Measurements from ENCODE around the gene PPBP.

Gene PPBP, protein sequence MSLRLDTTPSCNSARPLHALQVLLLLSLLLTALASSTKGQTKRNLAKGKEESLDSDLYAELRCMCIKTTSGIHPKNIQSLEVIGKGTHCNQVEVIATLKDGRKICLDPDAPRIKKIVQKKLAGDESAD

GRCh38 chr4:73988061-73988460, at the start of gene PPBP:
TSS of gene PPBP (minus strand) at chr4:73988190. CDS start at chr4:73988103, 87 bp downstream.
- no peak for DNase-seq

DNA sequence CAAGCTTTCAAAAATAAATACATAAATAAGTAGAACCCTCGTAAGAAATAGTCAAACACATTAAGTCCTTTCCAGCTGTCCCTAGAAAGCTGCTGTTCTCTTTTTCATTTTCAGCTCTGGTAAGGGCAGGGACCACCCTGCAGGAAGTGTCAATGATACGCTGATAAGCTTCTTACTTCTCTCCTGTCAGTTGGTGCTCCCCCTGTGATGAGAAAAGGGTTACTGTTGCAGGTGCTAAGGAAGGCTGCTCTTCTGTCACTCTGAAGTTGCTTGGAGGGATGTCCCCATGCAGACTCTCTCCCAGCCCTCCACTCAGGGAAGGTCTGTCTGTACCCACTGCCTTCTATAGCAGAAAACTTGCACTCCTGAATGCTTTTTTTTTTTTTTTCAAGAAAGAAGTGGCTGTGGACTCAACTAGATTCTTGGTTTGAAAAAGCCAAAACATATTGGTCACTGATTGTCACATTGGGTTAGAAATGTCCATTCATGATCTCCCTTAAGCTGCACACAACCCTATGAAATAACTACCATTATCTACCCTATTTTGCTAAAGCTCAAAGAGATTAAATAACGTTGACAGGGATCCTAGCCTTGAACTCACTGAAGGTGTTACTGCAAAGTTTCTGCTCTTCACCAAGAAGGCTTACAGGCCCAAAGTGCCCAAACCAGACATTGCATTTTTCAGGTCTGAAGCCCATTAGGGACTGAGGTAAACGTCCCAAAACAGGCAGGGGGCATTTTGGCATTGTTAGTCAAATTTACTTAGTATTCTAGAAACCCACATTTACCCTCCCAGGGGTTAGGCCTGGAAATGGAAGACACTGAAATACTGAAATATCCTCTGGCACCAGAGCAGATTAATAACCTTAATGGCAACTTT, 49.3 kb upstream of the PPBP start:
- DNase-seq = no peak

DNA sequence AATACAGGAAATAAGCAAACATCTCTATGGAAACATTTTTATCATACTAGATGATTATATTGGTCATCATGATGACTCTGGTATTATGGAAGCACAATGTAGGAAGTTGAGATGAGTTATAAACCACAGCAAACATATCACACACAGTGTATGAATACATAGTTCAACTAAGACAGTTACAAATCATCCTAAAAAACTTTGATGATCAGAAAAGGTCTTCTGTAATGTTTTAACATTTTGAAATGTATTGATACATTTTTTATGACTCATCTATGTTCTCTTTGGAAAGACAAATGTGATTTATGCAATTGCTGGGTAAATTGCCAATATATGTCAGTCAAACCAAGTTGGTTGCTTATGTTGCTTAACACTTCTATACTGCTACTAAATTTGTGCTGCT, 45.7 kb upstream of the PPBP start:
- DNase-seq = no peak

GRCh38 chr4:74032064-74032463, 44.1 kb upstream of the PPBP start:
- DNase-seq = no peak

- no peak for DNase-seq
These were observed 43.6 kb upstream of the PPBP start for GRCh38 chr4:74031576-74031975.

- no peak for DNase-seq
These were observed 42.3 kb upstream of the PPBP start for GRCh38 chr4:74030285-74030684.

DNA sequence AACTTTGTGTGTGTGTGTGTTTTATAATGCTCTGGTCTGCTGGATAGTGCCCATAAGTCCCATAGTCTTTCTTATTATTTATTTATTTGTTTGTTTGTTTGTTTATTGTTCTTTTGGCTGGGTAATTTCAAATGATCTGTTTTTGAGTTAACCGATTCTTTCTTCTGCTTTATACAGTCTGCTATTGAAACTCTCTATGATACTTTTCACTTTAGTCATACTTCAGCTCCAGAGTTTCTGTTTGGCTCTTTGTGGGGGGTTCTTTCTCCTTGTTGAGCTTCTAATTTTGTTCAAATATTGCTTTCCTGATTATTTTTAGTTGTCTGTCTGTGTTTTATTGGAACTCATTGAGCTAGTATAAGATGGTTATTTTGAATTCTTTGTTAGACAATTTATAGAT, 40.5 kb upstream of the PPBP start:
- no peak for DNase-seq

GRCh38 chr4:74023709-74024108, 35.7 kb upstream of the PPBP start:
- no peak for DNase-seq

- DNase-seq = no peak
These were observed 33.6 kb upstream of the PPBP start for GRCh38 chr4:74021601-74022000.

- no peak for DNase-seq
These were observed 30.8 kb upstream of the PPBP start for GRCh38 chr4:74018771-74019170.

DNA sequence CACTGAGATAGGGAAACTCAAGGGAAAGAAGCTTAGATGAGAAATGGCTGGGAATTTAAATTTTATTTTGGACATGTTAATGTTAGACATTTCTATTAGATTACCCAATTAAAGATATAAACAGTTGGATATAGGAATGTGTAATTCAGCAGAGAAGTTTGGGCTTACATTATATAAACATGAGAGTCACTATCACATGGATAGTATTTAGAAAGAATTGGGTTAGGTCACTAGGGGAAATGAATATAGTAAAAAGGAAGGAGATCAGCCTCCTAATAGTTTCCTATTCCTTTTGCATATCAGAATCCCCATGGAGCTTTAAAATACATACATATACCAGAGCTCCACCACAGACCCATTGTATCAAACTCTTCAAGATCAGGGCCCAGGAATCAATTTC, 30.1 kb upstream of the PPBP start:
- no peak for DNase-seq

DNA sequence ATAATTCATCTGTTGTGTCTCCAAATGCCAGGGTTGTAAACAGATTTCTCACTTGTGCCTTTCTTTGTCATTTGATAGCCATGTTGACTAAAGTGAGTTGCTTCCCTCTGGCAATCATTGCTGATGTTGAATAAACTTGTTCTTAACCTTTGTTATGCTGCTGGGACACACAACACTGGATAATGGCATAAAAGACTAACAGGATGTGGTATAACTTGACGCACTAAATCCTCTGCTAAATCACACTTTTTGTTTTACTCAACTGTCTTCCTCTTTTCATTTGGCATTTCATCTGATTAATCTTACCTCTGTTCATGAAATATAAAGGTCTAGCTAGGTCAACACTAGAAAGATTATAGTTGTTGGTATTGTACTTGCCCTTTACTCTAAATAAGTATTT, 28.1 kb upstream of the PPBP start:
- no peak for DNase-seq

DNA sequence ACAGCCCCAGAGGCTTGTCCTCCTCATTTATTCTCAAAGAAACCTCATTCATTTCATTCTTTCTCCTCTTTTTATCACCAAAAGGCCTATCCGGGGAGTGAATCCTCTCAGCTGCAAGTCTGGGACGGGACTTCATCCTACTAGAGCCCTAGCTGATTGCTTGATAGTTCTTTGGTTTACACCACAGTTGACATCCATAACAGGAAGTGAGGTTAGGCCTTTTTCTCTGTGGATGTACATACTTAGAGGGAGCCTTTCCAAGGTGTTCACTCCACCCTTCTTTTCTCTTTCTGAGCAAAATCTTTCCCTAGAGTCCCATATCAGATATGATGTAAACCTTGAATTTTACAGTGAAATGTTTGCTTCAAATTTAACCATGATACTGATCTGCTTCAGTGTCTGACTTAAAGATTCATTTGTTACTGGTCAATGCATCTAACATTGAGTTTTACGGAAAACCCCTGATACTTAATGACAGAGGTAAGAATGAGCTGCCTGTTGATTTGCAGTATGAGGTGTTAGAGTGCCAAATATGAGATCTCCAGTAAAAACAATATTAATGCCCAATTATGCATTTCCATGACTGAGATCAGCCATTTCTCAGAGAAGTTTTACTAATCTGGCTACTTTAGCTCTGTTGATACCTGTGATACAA, 27.3 kb upstream of the PPBP start:
- no peak for DNase-seq

DNA sequence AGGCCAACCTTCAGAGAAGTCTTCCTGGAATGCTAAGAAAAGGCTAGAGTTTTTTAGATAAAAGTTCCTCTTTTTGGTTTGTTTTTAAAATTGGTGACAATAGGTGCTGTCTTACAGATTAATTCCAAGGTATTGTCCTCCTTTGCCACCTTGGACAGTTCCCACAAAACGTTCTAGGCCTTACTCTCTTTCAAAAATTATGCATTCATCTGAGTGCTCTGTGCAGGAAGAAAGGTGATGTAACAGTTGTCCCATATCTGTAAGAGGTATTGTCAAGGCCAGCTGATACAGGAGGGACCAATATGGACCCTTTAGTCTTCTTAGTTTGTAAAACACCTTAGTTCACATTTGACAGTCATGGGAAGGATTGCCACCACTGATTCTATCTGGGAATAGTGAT, 26.3 kb upstream of the PPBP start:
- DNase-seq = no peak

DNA sequence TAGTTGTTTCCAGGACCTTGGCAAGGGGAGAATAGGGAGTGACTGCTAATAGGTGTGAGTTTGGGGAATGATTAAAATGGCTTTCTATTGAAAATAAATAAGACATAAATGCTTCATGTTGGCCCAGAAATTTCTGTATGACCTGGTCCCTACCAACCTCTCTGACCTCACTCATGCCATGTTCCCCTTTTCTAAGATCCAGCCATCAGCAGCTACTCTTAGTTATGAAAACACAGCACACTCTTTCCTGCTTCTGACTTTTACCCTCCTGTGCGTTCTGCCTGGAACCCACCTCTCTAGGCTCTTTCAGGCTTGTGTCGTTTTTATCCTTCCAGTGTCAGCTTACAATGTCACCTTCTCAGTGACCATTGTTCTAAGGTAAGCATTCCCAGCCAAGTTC, 25.3 kb upstream of the PPBP start:
- DNase-seq = no peak

DNA sequence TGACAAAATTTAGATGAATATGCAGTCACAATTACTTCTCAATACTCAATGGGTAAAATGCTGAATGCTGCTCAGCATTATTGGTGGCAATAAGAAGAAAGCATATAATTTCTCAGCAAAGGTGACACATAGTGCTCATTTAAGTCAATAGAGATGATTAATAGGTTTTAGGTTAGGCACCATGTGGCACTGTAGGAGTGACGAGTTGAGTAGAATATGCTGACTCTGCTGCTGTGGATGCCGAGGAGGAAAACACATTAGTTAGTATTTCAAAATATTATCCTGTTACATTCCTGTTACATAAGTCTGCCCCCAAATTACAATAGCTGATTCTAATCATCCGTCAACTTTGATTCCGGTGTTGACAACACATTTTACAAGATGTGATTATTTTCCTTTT, 24.1 kb upstream of the PPBP start:
- DNase-seq = no peak

GRCh38 chr4:74009307-74009706, 21.3 kb upstream of the PPBP start:
- DNase-seq = no peak

GRCh38 chr4:74006009-74006476, 18.1 kb upstream of the PPBP start:
- no peak for DNase-seq

GRCh38 chr4:74005528-74005927, 17.5 kb upstream of the PPBP start:
- DNase-seq = no peak

GRCh38 chr4:74004668-74005067, 16.7 kb upstream of the PPBP start:
- DNase-seq = no peak

- no peak for DNase-seq
These were observed 12.3 kb upstream of the PPBP start for GRCh38 chr4:74000301-74000700.

GRCh38 chr4:73998040-73999011, 10.3 kb upstream of the PPBP start, which contains the start of gene CXCL5:
TSS of gene CXCL5 (minus strand) at chr4:73998677. CDS start at chr4:73998581, 96 bp downstream.
- no peak for DNase-seq

- no peak for DNase-seq
These were observed 4.1 kb upstream of the PPBP start for GRCh38 chr4:73992050-73992449.

Data from NCI-H446 (cell line).